ENCODE measurements around the gene SGCA. TPM values are rescaled to one million over a fixed set of nuclear protein-coding genes. Genes with fewer than 3 reads are reported as not detected.

Gene SGCA
- total and polyA plus RNA-seq, 4 donors = 0.31 to 1.3 (median 1.2) TPM; not detected in 1

DNA sequence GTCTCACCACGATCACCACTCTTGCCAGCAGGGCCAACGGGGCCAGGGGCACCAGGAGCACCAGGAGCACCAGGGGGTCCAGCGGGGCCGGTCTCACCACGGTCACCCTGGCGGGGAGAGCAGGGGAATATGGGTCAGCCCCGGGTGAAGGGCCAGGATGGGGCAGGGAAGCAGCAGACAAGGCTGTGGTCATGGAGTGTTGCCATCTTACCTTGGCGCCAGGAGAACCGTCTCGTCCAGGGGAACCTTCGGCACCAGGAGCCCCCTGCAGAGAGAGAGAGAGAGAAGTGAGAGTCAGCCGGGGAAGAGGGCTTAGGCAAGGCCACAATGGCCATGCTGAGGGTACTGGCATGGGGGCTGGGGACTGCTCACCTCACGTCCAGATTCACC is 22.7 kb downstream of the SGCA start (continued):
- TF ChIP-seq, protein P1, sequence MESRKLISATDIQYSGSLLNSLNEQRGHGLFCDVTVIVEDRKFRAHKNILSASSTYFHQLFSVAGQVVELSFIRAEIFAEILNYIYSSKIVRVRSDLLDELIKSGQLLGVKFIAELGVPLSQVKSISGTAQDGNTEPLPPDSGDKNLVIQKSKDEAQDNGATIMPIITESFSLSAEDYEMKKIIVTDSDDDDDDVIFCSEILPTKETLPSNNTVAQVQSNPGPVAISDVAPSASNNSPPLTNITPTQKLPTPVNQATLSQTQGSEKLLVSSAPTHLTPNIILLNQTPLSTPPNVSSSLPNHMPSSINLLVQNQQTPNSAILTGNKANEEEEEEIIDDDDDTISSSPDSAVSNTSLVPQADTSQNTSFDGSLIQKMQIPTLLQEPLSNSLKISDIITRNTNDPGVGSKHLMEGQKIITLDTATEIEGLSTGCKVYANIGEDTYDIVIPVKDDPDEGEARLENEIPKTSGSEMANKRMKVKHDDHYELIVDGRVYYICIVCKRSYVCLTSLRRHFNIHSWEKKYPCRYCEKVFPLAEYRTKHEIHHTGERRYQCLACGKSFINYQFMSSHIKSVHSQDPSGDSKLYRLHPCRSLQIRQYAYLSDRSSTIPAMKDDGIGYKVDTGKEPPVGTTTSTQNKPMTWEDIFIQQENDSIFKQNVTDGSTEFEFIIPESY (IDR thresholded peaks at IDR 0.05) = no peak
- TF ChIP-seq HNF4A (conservative IDR thresholded peaks at IDR 0.05) (no peak), SP1 (IDR thresholded peaks at IDR 0.05) (no peak), GABPA (IDR thresholded peaks at IDR 0.05 in 1 of 2, conservative IDR thresholded peaks at IDR 0.05 in 1 of 2) (no peak), JUND (IDR thresholded peaks at IDR 0.05) (no peak)

- H3K27ac ChIP-seq (ENCODE audit: low read depth in 1 of 2, low read length in 2 of 2) = no peak overlapping the region
- peaks cover 0 to 2% (median 0%) of the 10 kb centered on the region in 4 donors for H3K36me3 ChIP-seq (ENCODE audit: control insufficient read depth in 4 of 4, insufficient read depth in 3 of 4, low read depth in 1 of 4, low read length in 3 of 4)
- no peak for DNase-seq (ENCODE audit: low spot score)
- WGBS = 84% methylated on average over 11 of the region's 11 CpGs
- no peak overlapping the region for H3K4me3 ChIP-seq (ENCODE audit: low read depth in 1 of 3, low read length in 3 of 3)
- H3K4me1 ChIP-seq (ENCODE audit: control insufficient read depth in 4 of 4, insufficient read depth in 4 of 4, low read length in 3 of 4) = no peaks in the 10 kb centered on the region
- no peak overlapping the region for H3K9ac ChIP-seq (ENCODE audit: low read depth in 1 of 2, low read length in 2 of 2)
- TF ChIP-seq, protein P1 (IDR thresholded peaks at IDR 0.05) = no peak
- TF ChIP-seq, protein P2, sequence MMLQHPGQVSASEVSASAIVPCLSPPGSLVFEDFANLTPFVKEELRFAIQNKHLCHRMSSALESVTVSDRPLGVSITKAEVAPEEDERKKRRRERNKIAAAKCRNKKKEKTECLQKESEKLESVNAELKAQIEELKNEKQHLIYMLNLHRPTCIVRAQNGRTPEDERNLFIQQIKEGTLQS (IDR thresholded peaks at IDR 0.05) = no peak
- no peak for TF ChIP-seq CTCF (IDR thresholded peaks at IDR 0.05; ENCODE audit: low read depth, low read length, missing input control)
- TF ChIP-seq NR2F2 (IDR thresholded peaks at IDR 0.05) = no peak
- TF ChIP-seq MAX (IDR thresholded peaks at IDR 0.05) = no peak
- TF ChIP-seq RAD21 (IDR thresholded peaks at IDR 0.05) = no peak
- TF ChIP-seq TAF1 (conservative IDR thresholded peaks at IDR 0.05) = no peak
- no peak for TF ChIP-seq HNF4A (conservative IDR thresholded peaks at IDR 0.05)
- TF ChIP-seq HNF4G (IDR thresholded peaks at IDR 0.05) = no peak
- TF ChIP-seq GABPA (IDR thresholded peaks at IDR 0.05 in 1 of 2, conservative IDR thresholded peaks at IDR 0.05 in 1 of 2) = no peak
- TF ChIP-seq JUND (IDR thresholded peaks at IDR 0.05) = no peak
- no peak for TF ChIP-seq FOXA2 (IDR thresholded peaks at IDR 0.05)
- no peak for TF ChIP-seq EGR1 (IDR thresholded peaks at IDR 0.05; ENCODE audit: low read depth in 2 of 2)
- no peak for TF ChIP-seq FOXA1 (IDR thresholded peaks at IDR 0.05)
- TF ChIP-seq RXRA (IDR thresholded peaks at IDR 0.05) = no peak
- no peak for TF ChIP-seq YY1 (IDR thresholded peaks at IDR 0.05)
- no peak for TF ChIP-seq SP1 (IDR thresholded peaks at IDR 0.05)
- TF ChIP-seq, protein P3, sequence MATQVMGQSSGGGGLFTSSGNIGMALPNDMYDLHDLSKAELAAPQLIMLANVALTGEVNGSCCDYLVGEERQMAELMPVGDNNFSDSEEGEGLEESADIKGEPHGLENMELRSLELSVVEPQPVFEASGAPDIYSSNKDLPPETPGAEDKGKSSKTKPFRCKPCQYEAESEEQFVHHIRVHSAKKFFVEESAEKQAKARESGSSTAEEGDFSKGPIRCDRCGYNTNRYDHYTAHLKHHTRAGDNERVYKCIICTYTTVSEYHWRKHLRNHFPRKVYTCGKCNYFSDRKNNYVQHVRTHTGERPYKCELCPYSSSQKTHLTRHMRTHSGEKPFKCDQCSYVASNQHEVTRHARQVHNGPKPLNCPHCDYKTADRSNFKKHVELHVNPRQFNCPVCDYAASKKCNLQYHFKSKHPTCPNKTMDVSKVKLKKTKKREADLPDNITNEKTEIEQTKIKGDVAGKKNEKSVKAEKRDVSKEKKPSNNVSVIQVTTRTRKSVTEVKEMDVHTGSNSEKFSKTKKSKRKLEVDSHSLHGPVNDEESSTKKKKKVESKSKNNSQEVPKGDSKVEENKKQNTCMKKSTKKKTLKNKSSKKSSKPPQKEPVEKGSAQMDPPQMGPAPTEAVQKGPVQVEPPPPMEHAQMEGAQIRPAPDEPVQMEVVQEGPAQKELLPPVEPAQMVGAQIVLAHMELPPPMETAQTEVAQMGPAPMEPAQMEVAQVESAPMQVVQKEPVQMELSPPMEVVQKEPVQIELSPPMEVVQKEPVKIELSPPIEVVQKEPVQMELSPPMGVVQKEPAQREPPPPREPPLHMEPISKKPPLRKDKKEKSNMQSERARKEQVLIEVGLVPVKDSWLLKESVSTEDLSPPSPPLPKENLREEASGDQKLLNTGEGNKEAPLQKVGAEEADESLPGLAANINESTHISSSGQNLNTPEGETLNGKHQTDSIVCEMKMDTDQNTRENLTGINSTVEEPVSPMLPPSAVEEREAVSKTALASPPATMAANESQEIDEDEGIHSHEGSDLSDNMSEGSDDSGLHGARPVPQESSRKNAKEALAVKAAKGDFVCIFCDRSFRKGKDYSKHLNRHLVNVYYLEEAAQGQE (IDR thresholded peaks at IDR 0.05) = no peak
- H3K9me3 ChIP-seq (ENCODE audit: control insufficient read depth in 4 of 4, low read length in 3 of 4) = no peaks in the 10 kb centered on the region
- H3K27me3 ChIP-seq (ENCODE audit: control insufficient read depth in 4 of 4, insufficient read depth in 4 of 4, low read length in 3 of 4) = no peaks in the 10 kb centered on the region
Observed at GRCh38 chr17:50188921-50189549, 23.2 kb downstream of the SGCA start.

Measured in liver (tissue), 9 donors.